HepG2 (cell line): ENCODE measurements around the gene IDUA. TPM values are rescaled to one million over a fixed set of nuclear protein-coding genes. Genes with fewer than 3 reads are reported as not detected.

Source experiments
- ATAC-seq: fragments of 200-7000 bp; cut with Tn5 transposase; 3 replicates; pipeline ENCODE4 v1.9.1; 2020; ENCODE audit warnings: mild to moderate bottlenecking, moderate library complexity
- BruUV-seq: library from RNA; stranded (reverse); fragments of 400-500 nt; replicated peaks from 2 replicates; lab custom pipeline; 2021; lab: Mats Ljungman, UMichigan
- CTCF ChIA-PET: fragments of 300-600 bp; formaldehyde crosslinking; extraction: SDS; loops from one replicate; lab custom pipeline; 2021; ENCODE audit warnings: low total read pairs, inconsistent platforms, low intra/inter-chr PET ratio; lab: Yijun Ruan, JAX
- POLR2A ChIA-PET: fragments of 350-600 bp; sonication (Branson Sonifier 250); formaldehyde crosslinking; loops from one replicate; lab custom pipeline; 2020; ENCODE audit warnings: antibody characterized with exemption, inconsistent platforms; lab: Yijun Ruan, JAX
- DNase-seq: peaks from one replicate; pipeline ENCODE4 v3.0.0-alpha.2; 2015; ENCODE audit warnings: low spot score
- FAIRE-seq: peaks from 3 replicates; lab custom pipeline; 2011; peaks lifted over from hg19 to GRCh38; lab: Jason Lieb, UNC
- H2AFZ ChIP-seq: one replicate; pipeline ENCODE4 v1.6.1; 2011; ENCODE audit warnings: low read length, inconsistent platforms
- H3K27ac ChIP-seq: fragments of 300-600 bp; 3 replicates; pipeline ENCODE4 v1.8.0; 2011; ENCODE audit warnings: mixed run types, mild to moderate bottlenecking, mixed read lengths, low read length, inconsistent platforms; ENCODE audit not compliant: insufficient read depth; ENCODE audit errors: extremely low read length
- H3K27me3 ChIP-seq, 2 experiments: fragments of 200-600 bp in 1 of 2; 2 replicates in 1 of 2; 3 replicates in 1 of 2; pipeline versions ENCODE4 v1.6.0 to v1.8.0; 2011; ENCODE audit warnings: low read length in 2 of 2, mild to moderate bottlenecking in 2 of 2, moderate library complexity in 2 of 2, inconsistent platforms in 1 of 2; ENCODE audit not compliant: insufficient read depth in 2 of 2, control insufficient read depth in 1 of 2
- H3K36me3 ChIP-seq, 2 experiments: fragments of 200-600 bp in 1 of 2; replicated peaks in 1 of 2; 2 replicates in 1 of 2; 3 replicates in 1 of 2; pipeline versions ENCODE4 v1.5.1 to v1.8.0; 2011; ENCODE audit warnings: low read length in 2 of 2, inconsistent platforms in 1 of 2; ENCODE audit not compliant: insufficient read depth in 2 of 2, control insufficient read depth in 1 of 2
- H3K4me1 ChIP-seq: 2 replicates; pipeline ENCODE4 v1.5.1; 2012; ENCODE audit warnings: low read length, inconsistent platforms; ENCODE audit not compliant: insufficient read depth
- H3K4me2 ChIP-seq: 2 replicates; pipeline ENCODE4 v1.6.0; 2011; ENCODE audit warnings: low read depth, low read length, inconsistent platforms
- H3K4me3 ChIP-seq, 3 experiments: fragments of 200-600 bp in 1 of 3; sonication (generic), shearing (Covaris generic) in 1 of 3; replicated peaks in 1 of 3; 2 replicates each; pipeline ENCODE4 v1.5.1; 2011 to 2016; ENCODE audit warnings: low read length in 3 of 3, inconsistent platforms in 2 of 3, low read depth in 2 of 3, mild to moderate bottlenecking in 2 of 3, control low read depth in 1 of 3, mixed read lengths in 1 of 3; ENCODE audit not compliant: insufficient read depth in 1 of 3
- H3K79me2 ChIP-seq: one replicate; pipeline ENCODE4 v1.6.1; 2011; ENCODE audit warnings: low read length, inconsistent platforms; ENCODE audit not compliant: insufficient read depth
- H3K9ac ChIP-seq: 2 replicates; pipeline ENCODE4 v1.6.0; 2011; ENCODE audit warnings: mild to moderate bottlenecking, low read depth, low read length, inconsistent platforms; ENCODE audit not compliant: insufficient read depth
- H3K9me3 ChIP-seq: 2 replicates; pipeline ENCODE4 v1.5.1; 2012; ENCODE audit warnings: mild to moderate bottlenecking, low read length
- H4K20me1 ChIP-seq: 2 replicates; pipeline ENCODE4 v1.6.0; 2011; ENCODE audit warnings: inconsistent platforms, mild to moderate bottlenecking, low read length, moderate library complexity; ENCODE audit not compliant: insufficient read depth
- AKAP8 ChIP-seq: sonication (generic); formaldehyde crosslinking; IDR thresholded peaks from 2 replicates; pipeline ENCODE4 v1.5.1; 2020; ENCODE audit warnings: mild to moderate bottlenecking, missing genetic modification reagents
- HNRNPUL1 ChIP-seq: fragments of 200-400 bp; formaldehyde crosslinking; IDR thresholded peaks from 2 replicates; pipeline ENCODE4 v1.6.1; 2017; ENCODE audit warnings: low read depth, mild to moderate bottlenecking, low read length, moderate library complexity
- RBFOX2 ChIP-seq: fragments of 200-400 bp; formaldehyde crosslinking; IDR thresholded peaks from 2 replicates; pipeline ENCODE4 v1.6.1; 2017; ENCODE audit warnings: low read depth, mild to moderate bottlenecking, low read length
- RBM22 ChIP-seq: fragments of 200-400 bp; formaldehyde crosslinking; optimal IDR thresholded peaks from 2 replicates; pipeline ENCODE3; 2017; ENCODE audit warnings: mild to moderate bottlenecking, low read length, moderate library complexity
- RORA ChIP-seq: sonication (generic); formaldehyde crosslinking; IDR thresholded peaks from 2 replicates; pipeline ENCODE4 v1.5.0; 2020; ENCODE audit warnings: mild to moderate bottlenecking, missing genetic modification reagents, moderate library complexity
- SYNCRIP ChIP-seq: fragments of 200-400 bp; formaldehyde crosslinking; IDR thresholded peaks from 2 replicates; pipeline ENCODE4 v1.6.1; 2018; ENCODE audit warnings: mild to moderate bottlenecking, low read depth, low read length; ENCODE audit not compliant: insufficient read depth
- TBL1XR1 ChIP-seq: fragments of 150-350 bp; IDR thresholded peaks from 2 replicates; pipeline ENCODE4 v1.6.1; 2014; ENCODE audit warnings: borderline replicate concordance, low read length; ENCODE audit not compliant: partially characterized antibody
- TCF7 ChIP-seq: sonication (generic); IDR thresholded peaks from 2 replicates; pipeline ENCODE4 v1.6.1; 2016; ENCODE audit warnings: antibody characterized with exemption, low read depth
- ZNF605 ChIP-seq: sonication (generic); formaldehyde crosslinking; IDR thresholded peaks from 2 replicates; pipeline ENCODE4 v1.8.0; 2022; ENCODE audit warnings: mild to moderate bottlenecking, missing genetic modification reagents
- WGBS: methylation state at CpG from one replicate; pipeline ENCODE4 v1.1.6; 2017; ENCODE audit warnings: low lambda C conversion rate; 5-methylcytosine and 5-hydroxymethylcytosine counted together
- in situ Hi-C: cut with HindIII; loops from 2 replicates; pipeline ENCODE4 v1.10.0; 2017; ENCODE audit warnings: low pct_unique_long_range_greater_than_20kb; ENCODE audit not compliant: extremely low pct_ligation_motif_present
- intact Hi-C: fragments of 100-400 bp; cut with micrococcal nuclease; formaldehyde crosslinking; loops from one replicate; pipeline ENCODE4 v1.10.0; 2022; ENCODE audit not compliant: unreplicated experiment
- polyA plus RNA-seq, 8 experiments: library from polyadenylated mRNA; depleted of rRNA in 3 of 8; stranded (reverse) in 7 of 8; unstranded in 1 of 8; fragments of >200 nt; fragmentation: Illumina TruSeq in 4 of 8; extraction: Trizol in 4 of 8; gene quantifications; 2 replicates each; pipeline versions ENCODE4 v1.2.1 to v1.2.3, GENCODE V29; 2011 to 2016; ENCODE audit warnings: low read depth in 4 of 8, missing spikeins in 1 of 8, mixed read lengths in 1 of 8; ENCODE audit not compliant: insufficient read depth in 1 of 8
- total RNA-seq, 5 experiments: library from RNA; depleted of rRNA; stranded (reverse); fragments of >200 nt; fragmentation: Illumina TruSeq; extraction: Trizol; gene quantifications; 2 replicates each; pipeline ENCODE4 v1.2.3, GENCODE V29; 2016; ENCODE audit warnings: low read depth in 1 of 5
- TF ChIP-seq, protein P1 (sequence below): sonication (generic); formaldehyde crosslinking; IDR thresholded peaks from 2 replicates; pipeline ENCODE4 v1.5.1; 2020; ENCODE audit warnings: mild to moderate bottlenecking, moderate library complexity, missing genetic modification reagents
- TF ChIP-seq, protein P2 (sequence below): sonication (generic); formaldehyde crosslinking; conservative IDR thresholded peaks from 2 replicates; pipeline ENCODE4 v1.4.0; 2020; ENCODE audit warnings: mild to moderate bottlenecking, missing genetic modification reagents, moderate library complexity
- TF ChIP-seq, protein P3 (sequence below): sonication (generic); formaldehyde crosslinking; IDR thresholded peaks from 2 replicates; pipeline ENCODE4 v1.4.0; 2020; ENCODE audit warnings: missing genetic modification reagents, borderline replicate concordance
- TF ChIP-seq, protein P4 (sequence below): sonication (generic); formaldehyde crosslinking; IDR thresholded peaks from 2 replicates; pipeline ENCODE4 v1.5.0; 2020; ENCODE audit warnings: mild to moderate bottlenecking, missing genetic modification reagents

IDUA gene
- total and polyA plus RNA-seq, 2 of the 13 experiments (the other 11 are each of a cell fraction or from before 2014, with no cell fraction given) = 0.77 to 1.0 TPM

DNA sequence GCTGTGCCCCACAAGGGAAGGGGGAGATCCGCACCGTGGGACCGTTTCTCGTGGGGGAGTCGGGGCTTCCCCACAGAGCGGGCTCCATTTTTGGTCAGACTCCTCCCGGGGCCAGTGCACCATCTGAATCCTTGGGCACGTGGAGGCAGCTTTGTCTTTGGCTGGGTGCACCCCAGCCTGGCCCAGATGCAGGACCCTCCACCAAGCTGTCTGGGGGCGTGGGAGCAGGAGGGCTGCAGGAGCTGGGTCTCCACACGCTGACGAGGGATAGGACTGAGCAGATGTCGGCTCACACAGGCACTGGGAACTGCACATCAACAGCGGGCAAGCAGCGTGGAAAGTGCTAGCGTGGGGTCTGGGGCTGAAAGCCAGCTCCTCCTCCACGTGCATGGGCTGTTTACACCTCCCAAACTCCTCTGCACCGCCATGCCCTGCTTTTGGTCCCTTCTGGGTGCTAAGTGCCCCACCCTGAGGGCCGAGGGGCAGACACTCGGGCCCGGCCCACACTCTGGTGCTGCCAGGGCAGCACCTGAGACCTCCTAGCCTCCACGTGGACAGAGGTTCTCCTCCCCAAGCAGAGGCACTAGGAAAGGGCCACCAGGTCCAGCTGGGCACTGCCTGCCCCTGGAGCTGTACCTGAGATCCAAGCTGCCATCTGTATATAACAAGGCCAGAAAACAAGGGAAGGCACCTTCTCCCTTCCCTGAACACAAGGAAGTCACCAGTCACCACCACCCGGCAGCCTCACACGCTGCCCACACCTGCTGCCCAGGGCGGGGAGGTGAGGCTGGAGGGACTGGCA is 27.3 kb upstream of the IDUA start:
- Histone ChIP-seq H3K9me3 (no peaks in the 10 kb centered on the region), H3K4me1 (no peaks in the 10 kb centered on the region), H3K36me3 (0 out of 5 replicates have a peak, but pooled peaks cover 0 to 1% of the 10 kb centered on the region in 2 experiments), H3K4me3 (no peak overlapping the region), H4K20me1 (no peaks in the 10 kb centered on the region), H3K79me2 (no peaks in the 10 kb centered on the region), H3K4me2 (no peak overlapping the region), H3K27ac (no peak overlapping the region), H2AFZ (no peak overlapping the region), H3K9ac (no peak overlapping the region), H3K27me3 (no peaks in the 10 kb centered on the region)
- 97% methylated on average over 10 of the region's 24 CpGs for WGBS
- no TSS peak for BruUV-seq
- FAIRE-seq (no peak), DNase-seq (no peak), ATAC-seq (no peak)
- in situ Hi-C loops (no loop called here), intact Hi-C loops (no loop called here)
- CTCF ChIA-PET = no interaction called here
- POLR2A ChIA-PET = no interaction called here
- TF ChIP-seq, protein P1, sequence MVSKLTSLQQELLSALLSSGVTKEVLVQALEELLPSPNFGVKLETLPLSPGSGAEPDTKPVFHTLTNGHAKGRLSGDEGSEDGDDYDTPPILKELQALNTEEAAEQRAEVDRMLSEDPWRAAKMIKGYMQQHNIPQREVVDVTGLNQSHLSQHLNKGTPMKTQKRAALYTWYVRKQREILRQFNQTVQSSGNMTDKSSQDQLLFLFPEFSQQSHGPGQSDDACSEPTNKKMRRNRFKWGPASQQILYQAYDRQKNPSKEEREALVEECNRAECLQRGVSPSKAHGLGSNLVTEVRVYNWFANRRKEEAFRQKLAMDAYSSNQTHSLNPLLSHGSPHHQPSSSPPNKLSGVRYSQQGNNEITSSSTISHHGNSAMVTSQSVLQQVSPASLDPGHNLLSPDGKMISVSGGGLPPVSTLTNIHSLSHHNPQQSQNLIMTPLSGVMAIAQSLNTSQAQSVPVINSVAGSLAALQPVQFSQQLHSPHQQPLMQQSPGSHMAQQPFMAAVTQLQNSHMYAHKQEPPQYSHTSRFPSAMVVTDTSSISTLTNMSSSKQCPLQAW = no peak
- TF ChIP-seq, protein P2, sequence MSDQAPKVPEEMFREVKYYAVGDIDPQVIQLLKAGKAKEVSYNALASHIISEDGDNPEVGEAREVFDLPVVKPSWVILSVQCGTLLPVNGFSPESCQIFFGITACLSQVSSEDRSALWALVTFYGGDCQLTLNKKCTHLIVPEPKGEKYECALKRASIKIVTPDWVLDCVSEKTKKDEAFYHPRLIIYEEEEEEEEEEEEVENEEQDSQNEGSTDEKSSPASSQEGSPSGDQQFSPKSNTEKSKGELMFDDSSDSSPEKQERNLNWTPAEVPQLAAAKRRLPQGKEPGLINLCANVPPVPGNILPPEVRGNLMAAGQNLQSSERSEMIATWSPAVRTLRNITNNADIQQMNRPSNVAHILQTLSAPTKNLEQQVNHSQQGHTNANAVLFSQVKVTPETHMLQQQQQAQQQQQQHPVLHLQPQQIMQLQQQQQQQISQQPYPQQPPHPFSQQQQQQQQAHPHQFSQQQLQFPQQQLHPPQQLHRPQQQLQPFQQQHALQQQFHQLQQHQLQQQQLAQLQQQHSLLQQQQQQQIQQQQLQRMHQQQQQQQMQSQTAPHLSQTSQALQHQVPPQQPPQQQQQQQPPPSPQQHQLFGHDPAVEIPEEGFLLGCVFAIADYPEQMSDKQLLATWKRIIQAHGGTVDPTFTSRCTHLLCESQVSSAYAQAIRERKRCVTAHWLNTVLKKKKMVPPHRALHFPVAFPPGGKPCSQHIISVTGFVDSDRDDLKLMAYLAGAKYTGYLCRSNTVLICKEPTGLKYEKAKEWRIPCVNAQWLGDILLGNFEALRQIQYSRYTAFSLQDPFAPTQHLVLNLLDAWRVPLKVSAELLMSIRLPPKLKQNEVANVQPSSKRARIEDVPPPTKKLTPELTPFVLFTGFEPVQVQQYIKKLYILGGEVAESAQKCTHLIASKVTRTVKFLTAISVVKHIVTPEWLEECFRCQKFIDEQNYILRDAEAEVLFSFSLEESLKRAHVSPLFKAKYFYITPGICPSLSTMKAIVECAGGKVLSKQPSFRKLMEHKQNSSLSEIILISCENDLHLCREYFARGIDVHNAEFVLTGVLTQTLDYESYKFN = no peak
- no peak for TF ChIP-seq TCF7
- no peak for TF ChIP-seq SYNCRIP
- TF ChIP-seq TBL1XR1 = no peak
- TF ChIP-seq RBM22 = no peak
- TF ChIP-seq AKAP8 (CRISPR knock-in tag) = peak; percentile 58; the same call in 1 of the 2 replicates
- TF ChIP-seq, protein P3, sequence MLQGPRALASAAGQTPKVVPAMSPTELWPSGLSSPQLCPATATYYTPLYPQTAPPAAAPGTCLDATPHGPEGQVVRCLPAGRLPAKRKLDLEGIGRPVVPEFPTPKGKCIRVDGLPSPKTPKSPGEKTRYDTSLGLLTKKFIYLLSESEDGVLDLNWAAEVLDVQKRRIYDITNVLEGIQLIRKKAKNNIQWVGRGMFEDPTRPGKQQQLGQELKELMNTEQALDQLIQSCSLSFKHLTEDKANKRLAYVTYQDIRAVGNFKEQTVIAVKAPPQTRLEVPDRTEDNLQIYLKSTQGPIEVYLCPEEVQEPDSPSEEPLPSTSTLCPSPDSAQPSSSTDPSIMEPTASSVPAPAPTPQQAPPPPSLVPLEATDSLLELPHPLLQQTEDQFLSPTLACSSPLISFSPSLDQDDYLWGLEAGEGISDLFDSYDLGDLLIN (CRISPR knock-in tag) = no peak
- TF ChIP-seq, protein P4, sequence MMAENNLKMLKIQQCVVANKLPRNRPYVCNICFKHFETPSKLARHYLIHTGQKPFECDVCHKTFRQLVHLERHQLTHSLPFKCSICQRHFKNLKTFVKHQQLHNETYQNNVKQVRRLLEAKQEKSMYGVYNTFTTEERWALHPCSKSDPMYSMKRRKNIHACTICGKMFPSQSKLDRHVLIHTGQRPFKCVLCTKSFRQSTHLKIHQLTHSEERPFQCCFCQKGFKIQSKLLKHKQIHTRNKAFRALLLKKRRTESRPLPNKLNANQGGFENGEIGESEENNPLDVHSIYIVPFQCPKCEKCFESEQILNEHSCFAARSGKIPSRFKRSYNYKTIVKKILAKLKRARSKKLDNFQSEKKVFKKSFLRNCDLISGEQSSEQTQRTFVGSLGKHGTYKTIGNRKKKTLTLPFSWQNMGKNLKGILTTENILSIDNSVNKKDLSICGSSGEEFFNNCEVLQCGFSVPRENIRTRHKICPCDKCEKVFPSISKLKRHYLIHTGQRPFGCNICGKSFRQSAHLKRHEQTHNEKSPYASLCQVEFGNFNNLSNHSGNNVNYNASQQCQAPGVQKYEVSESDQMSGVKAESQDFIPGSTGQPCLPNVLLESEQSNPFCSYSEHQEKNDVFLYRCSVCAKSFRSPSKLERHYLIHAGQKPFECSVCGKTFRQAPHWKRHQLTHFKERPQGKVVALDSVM (CRISPR knock-in tag) = no peak
- TF ChIP-seq RORA (CRISPR knock-in tag) = no peak
- TF ChIP-seq RBFOX2 = 0 out of 2 replicates have a peak, but pooled peaks have one; percentile 18
- TF ChIP-seq ZNF605 (CRISPR knock-in tag) = no peak
- no peak for TF ChIP-seq HNRNPUL1
